ENCODE measurements around the gene FLNB.

Gene FLNB

GRCh38 chr3:58157700-58158099 lies 149.5 kb downstream of the FLNB start:
- Histone ChIP-seq H3K9ac (ENCODE audit: low read length) (no peak overlapping the region), H3K36me3 (ENCODE audit: insufficient read depth, low read length) (peaks cover 86% of the 10 kb centered on the region)

GRCh38 chr3:58158442-58159153 lies 150.4 kb downstream of the FLNB start:
- Histone ChIP-seq H3K27ac (ENCODE audit: low read depth, low read length) (peak overlapping the region; percentile 13), H3K4me3 (ENCODE audit: low read depth in 1 of 2, low read length in 2 of 2) (no peak overlapping the region), H3K9ac (ENCODE audit: low read length) (no peak overlapping the region), H3K36me3 (ENCODE audit: insufficient read depth, low read length) (peaks cover 86% of the 10 kb centered on the region), H3K9me3 (ENCODE audit: low read length) (no peaks in the 10 kb centered on the region), H3K27me3 (ENCODE audit: control insufficient read depth in 1 of 2, insufficient read depth in 2 of 2, low read length in 2 of 2) (no peaks in the 10 kb centered on the region), H3K4me1 (ENCODE audit: insufficient read depth, low read length) (peaks cover 54% of the 10 kb centered on the region)

More at GRCh38 chr3:58157700-58158099, 149.5 kb downstream of the FLNB start:
- H3K9me3 ChIP-seq (ENCODE audit: low read length) = no peaks in the 10 kb centered on the region
- H3K27ac ChIP-seq (ENCODE audit: low read depth, low read length) = peak overlapping the region; percentile 13
- peaks cover 52% of the 10 kb centered on the region for H3K4me1 ChIP-seq (ENCODE audit: insufficient read depth, low read length)
- no peaks in the 10 kb centered on the region for H3K27me3 ChIP-seq (ENCODE audit: control insufficient read depth in 1 of 2, insufficient read depth in 2 of 2, low read length in 2 of 2)
- H3K4me3 ChIP-seq (ENCODE audit: low read depth in 1 of 2, low read length in 2 of 2) = no peak overlapping the region

GRCh38 chr3:58160399-58160798 lies 152.2 kb downstream of the FLNB start:
- Histone ChIP-seq H3K27ac (ENCODE audit: low read depth, low read length) (no peak overlapping the region), H3K4me1 (ENCODE audit: insufficient read depth, low read length) (peaks cover 72% of the 10 kb centered on the region)

GRCh38 chr3:58161435-58162398 lies 153.5 kb downstream of the FLNB start:
- Histone ChIP-seq H3K4me1 (ENCODE audit: insufficient read depth, low read length) (peaks cover 76% of the 10 kb centered on the region), H3K4me3 (ENCODE audit: low read depth in 1 of 2, low read length in 2 of 2) (peak overlapping the region in 1 of 2 donors; percentile 8), H3K9me3 (ENCODE audit: low read length) (no peaks in the 10 kb centered on the region), H3K27me3 (ENCODE audit: control insufficient read depth in 1 of 2, insufficient read depth in 2 of 2, low read length in 2 of 2) (no peaks in the 10 kb centered on the region), H3K9ac (ENCODE audit: low read length) (no peak overlapping the region), H3K27ac (ENCODE audit: low read depth, low read length) (peak overlapping the region; percentile 47), H3K36me3 (ENCODE audit: insufficient read depth, low read length) (peaks cover 70% of the 10 kb centered on the region)

More at GRCh38 chr3:58160399-58160798, 152.2 kb downstream of the FLNB start:
- Histone ChIP-seq H3K9me3 (ENCODE audit: low read length) (no peaks in the 10 kb centered on the region), H3K27me3 (ENCODE audit: control insufficient read depth in 1 of 2, insufficient read depth in 2 of 2, low read length in 2 of 2) (no peaks in the 10 kb centered on the region), H3K36me3 (ENCODE audit: insufficient read depth, low read length) (peaks cover 83% of the 10 kb centered on the region), H3K9ac (ENCODE audit: low read length) (no peak overlapping the region), H3K4me3 (ENCODE audit: low read depth in 1 of 2, low read length in 2 of 2) (no peak overlapping the region)

- Histone ChIP-seq H3K27ac (ENCODE audit: low read depth, low read length) (peak overlapping the region; percentile 76), H3K9me3 (ENCODE audit: low read length) (no peaks in the 10 kb centered on the region)
These were observed 155.0 kb downstream of the FLNB start for GRCh38 chr3:58163234-58163633.

GRCh38 chr3:58164199-58164879 lies 156.1 kb downstream of the FLNB start:
- Histone ChIP-seq H3K4me3 (ENCODE audit: low read depth in 1 of 2, low read length in 2 of 2) (no peak overlapping the region), H3K4me1 (ENCODE audit: insufficient read depth, low read length) (peaks cover 70% of the 10 kb centered on the region), H3K9me3 (ENCODE audit: low read length) (no peaks in the 10 kb centered on the region), H3K27ac (ENCODE audit: low read depth, low read length) (peak overlapping the region; percentile 76), H3K36me3 (ENCODE audit: insufficient read depth, low read length) (peaks cover 69% of the 10 kb centered on the region), H3K9ac (ENCODE audit: low read length) (peak overlapping the region; percentile 36), H3K27me3 (ENCODE audit: control insufficient read depth in 1 of 2, insufficient read depth in 2 of 2, low read length in 2 of 2) (no peaks in the 10 kb centered on the region)

More at GRCh38 chr3:58163234-58163633, 155.0 kb downstream of the FLNB start:
- no peaks in the 10 kb centered on the region for H3K27me3 ChIP-seq (ENCODE audit: control insufficient read depth in 1 of 2, insufficient read depth in 2 of 2, low read length in 2 of 2)
- H3K4me3 ChIP-seq (ENCODE audit: low read depth in 1 of 2, low read length in 2 of 2) = no peak overlapping the region
- H3K4me1 ChIP-seq (ENCODE audit: insufficient read depth, low read length) = peaks cover 76% of the 10 kb centered on the region
- H3K9ac ChIP-seq (ENCODE audit: low read length) = no peak overlapping the region
- peaks cover 61% of the 10 kb centered on the region for H3K36me3 ChIP-seq (ENCODE audit: insufficient read depth, low read length)

GRCh38 chr3:58164906-58165821 lies 156.9 kb downstream of the FLNB start:
- Histone ChIP-seq H3K4me3 (ENCODE audit: low read depth in 1 of 2, low read length in 2 of 2) (no peak overlapping the region), H3K9ac (ENCODE audit: low read length) (peak overlapping the region; percentile 36), H3K27me3 (ENCODE audit: control insufficient read depth in 1 of 2, insufficient read depth in 2 of 2, low read length in 2 of 2) (no peaks in the 10 kb centered on the region), H3K9me3 (ENCODE audit: low read length) (no peaks in the 10 kb centered on the region), H3K36me3 (ENCODE audit: insufficient read depth, low read length) (peaks cover 69% of the 10 kb centered on the region), H3K27ac (ENCODE audit: low read depth, low read length) (peak overlapping the region; percentile 76), H3K4me1 (ENCODE audit: insufficient read depth, low read length) (peaks cover 63% of the 10 kb centered on the region)

GRCh38 chr3:58167431-58168351 lies 159.5 kb downstream of the FLNB start:
- Histone ChIP-seq H3K9me3 (ENCODE audit: low read length) (no peaks in the 10 kb centered on the region), H3K36me3 (ENCODE audit: insufficient read depth, low read length) (peaks cover 60% of the 10 kb centered on the region), H3K27me3 (ENCODE audit: control insufficient read depth in 1 of 2, insufficient read depth in 2 of 2, low read length in 2 of 2) (no peaks in the 10 kb centered on the region), H3K27ac (ENCODE audit: low read depth, low read length) (peak overlapping the region; percentile 62), H3K4me3 (ENCODE audit: low read depth in 1 of 2, low read length in 2 of 2) (no peak overlapping the region), H3K4me1 (ENCODE audit: insufficient read depth, low read length) (peaks cover 56% of the 10 kb centered on the region), H3K9ac (ENCODE audit: low read length) (no peak overlapping the region)

GRCh38 chr3:58168498-58168897 lies 160.3 kb downstream of the FLNB start:
- Histone ChIP-seq H3K36me3 (ENCODE audit: insufficient read depth, low read length) (peaks cover 52% of the 10 kb centered on the region), H3K27ac (ENCODE audit: low read depth, low read length) (no peak overlapping the region)

GRCh38 chr3:58169371-58169770 lies 161.1 kb downstream of the FLNB start:
- H3K27me3 ChIP-seq (ENCODE audit: control insufficient read depth in 1 of 2, insufficient read depth in 2 of 2, low read length in 2 of 2) = no peaks in the 10 kb centered on the region
- H3K9me3 ChIP-seq (ENCODE audit: low read length) = no peaks in the 10 kb centered on the region
- peaks cover 48% of the 10 kb centered on the region for H3K36me3 ChIP-seq (ENCODE audit: insufficient read depth, low read length)
- no peak overlapping the region for H3K27ac ChIP-seq (ENCODE audit: low read depth, low read length)
- no peak overlapping the region for H3K9ac ChIP-seq (ENCODE audit: low read length)
- peaks cover 52% of the 10 kb centered on the region for H3K4me1 ChIP-seq (ENCODE audit: insufficient read depth, low read length)
- H3K4me3 ChIP-seq (ENCODE audit: low read depth in 1 of 2, low read length in 2 of 2) = no peak overlapping the region

More at GRCh38 chr3:58168498-58168897, 160.3 kb downstream of the FLNB start:
- H3K4me3 ChIP-seq (ENCODE audit: low read depth in 1 of 2, low read length in 2 of 2) = no peak overlapping the region
- H3K9ac ChIP-seq (ENCODE audit: low read length) = no peak overlapping the region
- H3K27me3 ChIP-seq (ENCODE audit: control insufficient read depth in 1 of 2, insufficient read depth in 2 of 2, low read length in 2 of 2) = no peaks in the 10 kb centered on the region
- H3K4me1 ChIP-seq (ENCODE audit: insufficient read depth, low read length) = peaks cover 55% of the 10 kb centered on the region
- H3K9me3 ChIP-seq (ENCODE audit: low read length) = no peaks in the 10 kb centered on the region
